ENCODE measurements around the gene ITPRIP. TPM values are rescaled to one million over a fixed set of nuclear protein-coding genes. Genes with fewer than 3 reads are reported as not detected.

The ITPRIP gene
- total RNA-seq, 2 donors from 2014 or later = 55.6 to 59.2 TPM

DNA sequence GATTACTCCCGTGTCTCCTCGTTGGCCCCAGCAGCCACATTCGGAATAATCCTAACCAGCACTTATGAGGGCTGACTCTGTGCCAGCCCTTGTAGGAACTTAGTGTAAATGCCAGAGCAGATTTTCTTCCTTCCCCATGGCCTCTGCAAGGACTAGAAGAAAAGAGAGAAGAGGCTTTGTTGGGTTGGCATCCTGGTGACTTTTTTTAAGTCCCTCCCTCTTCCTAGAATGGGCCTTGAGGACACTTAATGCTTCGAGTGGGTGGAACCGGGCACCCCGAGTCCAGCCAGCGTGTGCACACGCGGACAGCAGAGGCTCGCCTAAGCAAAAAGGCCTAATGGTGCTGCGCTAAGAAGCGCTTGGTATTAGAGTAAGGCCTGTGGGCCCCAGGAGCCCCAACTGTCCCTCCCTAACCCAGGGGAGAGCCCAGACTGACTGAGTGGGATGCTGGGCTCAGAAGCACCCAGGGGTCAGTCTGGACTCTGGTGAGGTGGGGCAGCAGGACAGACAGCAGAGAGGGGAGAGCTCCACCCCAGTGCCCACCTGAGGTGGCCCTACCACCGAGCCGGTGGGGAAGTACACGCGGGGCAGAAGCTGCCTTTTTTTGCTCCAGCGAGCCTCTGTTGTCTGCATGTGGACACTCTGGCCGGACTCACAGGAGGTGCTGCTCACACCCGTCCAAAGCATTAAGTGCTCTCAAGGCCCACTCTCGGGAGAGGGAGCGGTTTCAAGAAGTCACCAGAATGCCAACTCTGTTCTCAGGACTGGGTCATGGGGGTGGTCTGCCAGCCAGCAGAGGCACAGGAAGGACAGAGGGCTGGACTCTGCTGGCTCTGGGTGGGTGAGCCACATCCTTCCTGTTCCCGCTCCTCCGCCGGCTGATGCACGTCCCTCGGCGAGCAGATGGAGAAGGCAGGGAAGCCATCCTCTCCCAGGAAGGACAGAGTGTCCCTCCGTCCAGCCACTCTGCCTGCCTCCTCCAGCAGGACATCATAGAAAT is 12.5 kb downstream of the ITPRIP start:
- DNase-seq (ENCODE audit: low spot score) (no peak), ATAC-seq (ENCODE audit: insufficient number of reproducible peaks, low FRiP score, low read depth) (no peak)
- TF ChIP-seq, protein P1, sequence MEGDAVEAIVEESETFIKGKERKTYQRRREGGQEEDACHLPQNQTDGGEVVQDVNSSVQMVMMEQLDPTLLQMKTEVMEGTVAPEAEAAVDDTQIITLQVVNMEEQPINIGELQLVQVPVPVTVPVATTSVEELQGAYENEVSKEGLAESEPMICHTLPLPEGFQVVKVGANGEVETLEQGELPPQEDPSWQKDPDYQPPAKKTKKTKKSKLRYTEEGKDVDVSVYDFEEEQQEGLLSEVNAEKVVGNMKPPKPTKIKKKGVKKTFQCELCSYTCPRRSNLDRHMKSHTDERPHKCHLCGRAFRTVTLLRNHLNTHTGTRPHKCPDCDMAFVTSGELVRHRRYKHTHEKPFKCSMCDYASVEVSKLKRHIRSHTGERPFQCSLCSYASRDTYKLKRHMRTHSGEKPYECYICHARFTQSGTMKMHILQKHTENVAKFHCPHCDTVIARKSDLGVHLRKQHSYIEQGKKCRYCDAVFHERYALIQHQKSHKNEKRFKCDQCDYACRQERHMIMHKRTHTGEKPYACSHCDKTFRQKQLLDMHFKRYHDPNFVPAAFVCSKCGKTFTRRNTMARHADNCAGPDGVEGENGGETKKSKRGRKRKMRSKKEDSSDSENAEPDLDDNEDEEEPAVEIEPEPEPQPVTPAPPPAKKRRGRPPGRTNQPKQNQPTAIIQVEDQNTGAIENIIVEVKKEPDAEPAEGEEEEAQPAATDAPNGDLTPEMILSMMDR (IDR thresholded peaks at IDR 0.05) = no peak

DNA sequence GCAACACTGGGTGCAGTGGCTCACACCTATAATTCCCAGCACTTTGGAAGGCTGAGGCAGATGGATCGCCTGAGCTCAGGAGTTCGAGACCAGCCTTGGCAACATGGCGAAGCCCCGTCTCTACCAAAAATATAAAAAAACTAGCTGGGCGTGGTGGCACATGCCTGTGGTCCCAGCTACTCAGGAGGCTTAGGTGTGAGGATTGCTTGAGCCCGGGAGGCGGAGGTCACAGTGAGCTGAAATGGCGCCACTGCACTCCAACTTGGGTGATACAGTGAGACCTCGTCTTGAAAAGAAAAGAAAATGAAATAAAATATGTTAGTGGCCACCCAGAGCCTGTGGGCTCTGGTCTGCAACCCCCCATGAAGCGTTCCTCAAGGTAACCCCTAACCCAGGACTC is 13.3 kb downstream of the ITPRIP start:
- H3K4me1 ChIP-seq (ENCODE audit: control insufficient read depth in 1 of 2, low read depth in 2 of 2) = peaks cover 92 to 96% of the 10 kb centered on the region in 2 donors
- H3K36me3 ChIP-seq = no peaks in the 10 kb centered on the region
- H3K27ac ChIP-seq = peak overlapping the region in 1 of 2 donors; percentile 86
- no peaks in the 10 kb centered on the region for H3K9me3 ChIP-seq
- TF ChIP-seq, protein P1 (IDR thresholded peaks at IDR 0.05) = no peak
- ATAC-seq (ENCODE audit: insufficient number of reproducible peaks, low FRiP score, low read depth) = no peak
- no peak overlapping the region for H3K4me3 ChIP-seq
- H3K27me3 ChIP-seq (replicated peaks; ENCODE audit: insufficient read depth) = no peaks in the 10 kb centered on the region
- DNase-seq (ENCODE audit: low spot score) = no peak

More for the DNA sequence above, 12.5 kb downstream of the ITPRIP start:
- Histone ChIP-seq H3K27me3 (replicated peaks; ENCODE audit: insufficient read depth) (no peaks in the 10 kb centered on the region), H3K4me3 (no peak overlapping the region), H3K27ac (peak overlapping the region in 1 of 2 donors; percentile 86), H3K4me1 (ENCODE audit: control insufficient read depth in 1 of 2, low read depth in 2 of 2) (peaks cover 93 to 96% of the 10 kb centered on the region in 2 donors), H3K36me3 (no peaks in the 10 kb centered on the region), H3K9me3 (no peaks in the 10 kb centered on the region)

DNA sequence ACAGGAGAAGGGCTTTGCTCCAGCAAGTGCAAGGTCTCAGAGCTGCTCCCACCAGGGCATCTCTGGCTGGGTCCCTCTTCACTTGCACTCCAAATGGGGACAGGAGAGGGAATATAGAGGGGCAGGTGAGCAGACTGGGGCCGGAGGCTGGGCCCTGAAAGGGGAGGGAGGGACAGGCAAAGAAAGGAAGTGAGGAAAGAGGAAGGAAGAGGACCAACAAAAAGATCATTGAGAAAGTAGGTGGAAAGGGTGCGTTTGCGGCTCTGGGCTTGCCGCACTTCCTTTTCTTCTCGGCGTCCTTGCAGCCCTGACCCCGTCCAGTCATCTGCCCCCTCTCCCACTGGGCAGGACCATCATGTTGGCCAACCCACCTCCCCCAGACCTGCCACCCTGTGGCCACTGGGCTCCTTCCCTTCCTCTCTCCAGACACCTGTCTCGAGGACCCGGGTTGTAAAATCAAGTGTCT is 14.0 kb downstream of the ITPRIP start:
- Histone ChIP-seq H3K27ac (peak overlapping the region in 1 of 2 donors; percentile 86), H3K9me3 (no peaks in the 10 kb centered on the region), H3K4me3 (no peak overlapping the region), H3K36me3 (no peaks in the 10 kb centered on the region), H3K27me3 (replicated peaks; ENCODE audit: insufficient read depth) (no peaks in the 10 kb centered on the region), H3K4me1 (ENCODE audit: control insufficient read depth in 1 of 2, low read depth in 2 of 2) (peaks cover 92 to 96% of the 10 kb centered on the region in 2 donors)
- ATAC-seq (ENCODE audit: insufficient number of reproducible peaks, low FRiP score, low read depth) (no peak), DNase-seq (ENCODE audit: low spot score) (no peak)
- TF ChIP-seq, protein P1 (IDR thresholded peaks at IDR 0.05) = no peak

DNA sequence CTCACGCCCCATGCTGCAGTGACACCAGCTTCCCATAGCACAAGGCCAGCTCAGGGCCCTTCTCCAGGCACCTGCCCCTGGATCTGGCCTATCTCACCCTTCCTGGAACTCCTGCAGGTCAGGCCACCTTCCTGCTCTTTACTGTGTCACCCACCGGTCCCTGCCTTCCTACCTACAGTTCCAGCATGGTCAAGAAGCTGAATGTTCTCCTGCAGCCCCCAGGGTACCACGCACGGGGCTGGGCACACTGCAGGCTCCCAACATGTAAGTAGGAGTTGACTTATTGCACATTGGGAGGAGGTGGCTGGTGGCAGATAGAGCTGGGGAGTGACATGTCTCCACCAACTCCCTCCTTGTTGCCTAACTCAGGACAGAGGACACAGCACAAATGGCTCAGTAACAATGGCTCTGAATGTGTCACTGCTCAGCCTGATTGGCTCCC is 14.5 kb downstream of the ITPRIP start:
- Histone ChIP-seq H3K4me1 (ENCODE audit: control insufficient read depth in 1 of 2, low read depth in 2 of 2) (peaks cover 92 to 96% of the 10 kb centered on the region in 2 donors), H3K36me3 (no peaks in the 10 kb centered on the region), H3K9me3 (no peaks in the 10 kb centered on the region), H3K27ac (no peak overlapping the region), H3K4me3 (no peak overlapping the region), H3K27me3 (replicated peaks; ENCODE audit: insufficient read depth) (no peaks in the 10 kb centered on the region)
- TF ChIP-seq, protein P1 (IDR thresholded peaks at IDR 0.05) = no peak
- DNase-seq (ENCODE audit: low spot score) = no peak
- ATAC-seq (ENCODE audit: insufficient number of reproducible peaks, low FRiP score, low read depth) = no peak

DNA sequence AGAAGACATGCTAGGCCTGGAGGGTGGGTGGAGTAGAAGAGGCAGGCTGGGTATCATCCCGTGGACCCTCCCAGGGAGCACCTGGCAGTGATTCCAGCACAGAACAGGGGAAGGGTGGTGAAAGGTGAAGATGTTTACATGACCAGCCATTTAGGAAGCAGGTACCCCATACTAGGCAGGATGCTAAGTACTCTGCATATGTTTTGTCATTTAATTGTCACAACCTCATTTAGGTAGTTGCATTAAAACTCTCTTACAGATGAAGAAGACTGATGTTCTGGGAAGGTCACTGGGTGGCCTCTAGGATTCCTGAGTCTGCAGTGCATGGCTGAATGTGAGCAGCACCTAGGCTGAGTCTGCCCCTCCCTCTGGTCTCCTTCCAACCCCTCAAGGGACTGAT is 15.2 kb downstream of the ITPRIP start:
- no peak for ATAC-seq (ENCODE audit: insufficient number of reproducible peaks, low FRiP score, low read depth)
- H3K27ac ChIP-seq = no peak overlapping the region
- TF ChIP-seq, protein P1 (IDR thresholded peaks at IDR 0.05) = no peak
- H3K9me3 ChIP-seq = no peaks in the 10 kb centered on the region
- no peak for DNase-seq (ENCODE audit: low spot score)
- H3K4me3 ChIP-seq = no peak overlapping the region
- no peaks in the 10 kb centered on the region for H3K36me3 ChIP-seq
- H3K27me3 ChIP-seq (replicated peaks; ENCODE audit: insufficient read depth) = no peaks in the 10 kb centered on the region
- peaks cover 89 to 96% of the 10 kb centered on the region in 2 donors for H3K4me1 ChIP-seq (ENCODE audit: control insufficient read depth in 1 of 2, low read depth in 2 of 2)
